Measurements from ENCODE around the gene ATAD1.
"Not testable (repeated sequence)": the region's sequence is repeated elsewhere in the genome, so short reads cannot be mapped to it uniquely, and the experiment has no call there.

Gene ATAD1

DNA sequence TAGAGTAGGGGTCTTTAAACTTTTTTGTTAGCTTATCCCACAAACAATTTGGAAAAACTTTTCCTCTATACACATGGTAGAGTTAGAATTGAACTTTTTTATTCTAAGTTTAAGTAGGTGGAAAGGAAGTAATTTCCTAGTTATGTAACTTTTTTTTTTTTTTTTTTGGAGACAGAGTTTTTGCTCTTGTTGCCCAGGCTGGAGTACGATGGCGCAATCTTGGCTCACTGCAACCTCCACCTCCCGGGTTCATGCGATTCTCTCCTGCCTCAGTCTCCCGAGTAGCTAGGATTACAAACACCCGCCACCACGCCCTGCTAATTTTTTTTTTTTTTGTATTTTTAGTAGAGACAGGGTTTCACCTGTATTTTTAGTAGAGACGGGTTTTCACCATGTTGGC lies 28.7 kb upstream of the ATAD1 start:
- not testable (repeated sequence) for DNase-seq (ENCODE audit: low read depth in 3 of 3, low spot score in 1 of 3)

- no peak for DNase-seq (ENCODE audit: low read depth in 3 of 3, low spot score in 1 of 3)
Measured at GRCh38 chr10:87846023-87846422, 28.0 kb upstream of the ATAD1 start.

DNA sequence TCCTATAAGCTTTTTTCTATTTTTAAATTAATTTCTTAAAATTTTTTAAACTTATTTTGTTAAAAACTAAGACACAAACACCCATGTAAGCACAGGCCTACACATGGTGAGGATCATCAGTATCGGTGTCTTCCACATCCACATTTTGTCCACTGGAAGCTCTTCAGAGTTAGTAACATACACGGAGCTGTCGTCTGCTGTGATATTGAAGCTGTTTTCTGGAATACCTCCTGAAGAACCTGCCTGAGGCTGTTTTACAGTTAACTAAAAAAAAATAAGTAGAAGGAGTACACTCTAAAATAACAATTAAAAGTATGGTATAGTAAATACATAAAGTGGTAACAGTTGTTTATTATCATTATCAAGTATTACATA lies 27.6 kb upstream of the ATAD1 start:
- no peak for DNase-seq (ENCODE audit: low read depth in 3 of 3, low spot score in 1 of 3)

- DNase-seq (ENCODE audit: low read depth in 3 of 3, low spot score in 1 of 3): no peak
Measured at GRCh38 chr10:87844837-87845623, 27.0 kb upstream of the ATAD1 start.

DNA sequence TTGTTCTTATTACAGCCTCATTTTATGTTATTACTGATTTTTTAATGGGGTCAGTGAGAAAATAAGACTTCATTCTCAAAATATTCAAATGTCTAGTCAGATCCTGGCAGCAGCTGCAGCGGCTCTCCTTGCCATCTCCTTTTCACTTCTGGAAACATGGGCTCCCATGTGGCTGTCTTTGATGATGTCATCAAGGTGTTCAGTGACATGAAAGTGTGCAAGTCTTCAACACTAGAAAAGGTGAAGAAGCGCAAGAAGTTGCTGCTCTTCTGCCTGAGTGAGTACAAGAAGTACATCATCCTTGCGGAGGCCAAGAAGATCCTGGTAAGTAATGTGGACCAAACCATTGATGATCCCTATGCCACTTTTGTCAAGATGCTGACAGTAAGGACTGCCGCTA lies 25.7 kb upstream of the ATAD1 start:
- no peak for DNase-seq (ENCODE audit: low read depth in 3 of 3, low spot score in 1 of 3)

DNA sequence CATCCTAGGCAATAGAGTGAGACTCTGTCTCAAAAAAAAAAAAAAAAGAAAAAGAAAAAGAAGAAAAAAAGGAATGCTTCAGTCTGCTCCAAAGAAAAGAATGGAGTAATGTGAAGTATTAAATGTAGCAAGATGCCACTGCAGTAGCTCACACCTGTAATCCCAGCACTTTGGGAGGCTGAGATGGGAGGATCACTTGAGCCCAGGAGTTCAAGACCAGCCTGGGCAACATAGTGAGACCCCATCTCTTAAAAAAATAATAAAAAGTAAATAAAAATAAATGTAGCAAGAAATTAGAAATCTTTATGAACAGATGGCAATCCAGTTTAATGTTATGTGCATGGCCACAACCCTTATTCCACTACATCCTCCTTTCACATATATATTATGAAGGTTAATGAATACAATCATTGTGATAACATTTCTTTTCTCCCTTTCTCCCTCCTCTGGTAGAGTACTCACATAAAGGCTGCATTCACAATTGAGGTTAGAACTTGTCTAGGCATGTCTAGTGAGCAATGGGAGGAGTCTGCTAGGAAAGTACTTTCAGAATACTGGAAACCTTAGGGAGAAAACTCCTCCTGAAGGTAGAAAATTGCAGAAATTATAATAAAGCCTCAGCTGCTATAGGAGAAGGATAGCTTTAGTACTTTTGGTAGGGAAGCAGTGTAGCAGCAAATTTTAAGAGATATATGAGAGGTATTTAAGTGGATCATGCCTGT lies 24.9 kb upstream of the ATAD1 start:
- no peak for DNase-seq (ENCODE audit: low read depth in 3 of 3, low spot score in 1 of 3)

- no peak for DNase-seq (ENCODE audit: low read depth in 3 of 3, low spot score in 1 of 3)
Measured at GRCh38 chr10:87842220-87842641, 24.2 kb upstream of the ATAD1 start.

GRCh38 chr10:87841186-87841585 lies 23.2 kb upstream of the ATAD1 start:
- no peak for DNase-seq (ENCODE audit: low read depth in 3 of 3, low spot score in 1 of 3)

GRCh38 chr10:87838650-87839049 lies 20.6 kb upstream of the ATAD1 start:
- no peak for DNase-seq (ENCODE audit: low read depth in 3 of 3, low spot score in 1 of 3)

DNA sequence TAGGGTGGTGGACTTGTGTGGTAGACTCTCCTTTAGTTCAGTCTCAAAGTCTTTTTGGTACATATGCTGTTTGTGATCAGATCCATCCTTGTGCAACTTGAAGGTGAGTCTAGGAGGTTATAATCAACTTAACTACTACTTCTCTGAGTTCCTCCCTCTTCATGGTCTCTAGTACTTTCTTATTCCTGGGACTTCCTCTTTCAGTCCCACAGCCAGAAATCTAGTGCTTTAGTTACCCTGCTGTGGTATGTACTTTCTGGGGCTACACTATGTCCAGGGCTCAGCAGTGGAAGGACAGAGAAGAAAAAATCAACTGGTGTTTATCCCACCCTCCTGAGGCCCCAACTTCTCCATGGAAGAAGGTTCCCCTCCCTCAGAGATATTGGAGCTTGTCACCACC lies 19.4 kb upstream of the ATAD1 start:
- DNase-seq (ENCODE audit: low read depth in 3 of 3, low spot score in 1 of 3): no peak

DNA sequence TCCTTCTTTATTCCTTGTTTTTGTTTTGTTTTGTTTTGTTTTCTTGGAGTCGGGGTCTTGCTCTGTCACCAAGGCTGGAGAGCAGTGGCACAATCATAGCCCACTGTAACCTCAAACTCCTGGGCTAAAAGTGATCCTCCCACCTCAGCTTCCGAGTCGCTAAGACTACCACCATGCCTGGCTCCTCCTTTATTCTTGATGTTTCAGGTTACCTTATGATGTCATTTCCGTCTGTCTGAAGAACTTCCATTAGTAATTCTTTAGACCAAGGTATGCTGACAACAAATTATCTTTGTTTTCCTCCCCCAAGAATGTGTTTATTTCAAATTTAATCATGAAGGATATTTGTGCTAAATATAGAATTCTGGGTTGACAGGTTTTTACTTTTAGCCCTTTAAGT lies 18.1 kb upstream of the ATAD1 start:
- no peak for DNase-seq (ENCODE audit: low read depth in 3 of 3, low spot score in 1 of 3)

- DNase-seq (ENCODE audit: low read depth in 3 of 3, low spot score in 1 of 3): no peak
Measured at GRCh38 chr10:87829986-87830729, 12.1 kb upstream of the ATAD1 start.

- not testable (repeated sequence) for DNase-seq (ENCODE audit: low read depth in 3 of 3, low spot score in 1 of 3)
Measured at GRCh38 chr10:87829051-87829450, 11.0 kb upstream of the ATAD1 start.

DNA sequence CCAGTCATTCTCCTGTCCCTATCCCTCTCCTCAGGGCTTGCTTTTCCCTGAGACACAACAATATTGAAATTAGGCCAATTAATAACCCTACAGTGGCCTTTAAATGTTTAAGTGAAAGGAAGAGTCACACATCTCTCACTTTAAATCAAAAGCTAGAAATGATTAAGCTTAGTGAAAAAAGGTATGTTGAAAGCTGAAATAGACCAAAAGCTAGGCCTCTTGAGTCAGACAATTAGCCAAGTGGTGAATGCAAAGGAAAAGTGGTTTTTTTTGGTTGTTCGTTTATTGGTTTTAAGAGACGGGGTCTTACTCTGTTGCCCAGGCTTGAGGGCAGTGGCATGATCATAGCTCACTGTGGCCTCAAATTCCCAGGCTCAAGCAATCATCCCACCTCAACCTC lies 9.7 kb upstream of the ATAD1 start:
- DNase-seq (ENCODE audit: low read depth in 3 of 3, low spot score in 1 of 3): no peak

DNA sequence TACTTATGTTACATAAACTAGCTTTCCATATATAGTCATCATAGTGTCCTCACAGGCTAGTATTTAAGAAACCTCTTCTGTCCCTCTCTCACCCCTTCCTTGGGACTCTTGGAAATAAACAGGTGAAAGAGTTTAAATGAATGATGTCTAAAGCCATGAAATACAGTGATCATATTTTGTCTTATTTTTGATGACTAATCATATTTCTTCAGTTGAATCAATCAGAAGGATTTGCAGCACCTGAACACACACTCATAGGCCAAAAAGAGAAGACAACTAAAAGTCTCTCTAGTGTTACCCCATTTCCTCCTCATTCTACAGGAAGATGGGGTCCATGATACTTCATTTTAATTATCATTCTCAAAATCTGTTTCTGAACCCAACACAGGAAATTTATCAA lies 8.6 kb upstream of the ATAD1 start:
- DNase-seq (ENCODE audit: low read depth in 3 of 3, low spot score in 1 of 3): no peak

DNA sequence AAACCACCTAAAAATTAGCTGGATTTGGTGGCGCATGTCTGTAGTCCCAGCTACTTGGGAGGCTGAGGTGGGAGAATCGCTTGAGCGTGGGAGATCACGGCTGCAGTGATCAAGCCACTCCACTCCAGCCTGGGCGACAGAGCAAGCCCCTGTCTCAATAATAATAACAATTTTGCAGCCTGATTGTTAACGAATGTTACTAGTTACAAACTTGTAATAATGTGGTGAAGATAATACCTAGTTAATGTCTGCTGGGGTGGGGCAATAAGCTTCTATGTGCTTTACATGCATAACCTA lies 1.2 kb upstream of the ATAD1 start:
- no peak for DNase-seq (ENCODE audit: low read depth in 3 of 3, low spot score in 1 of 3)

DNA sequence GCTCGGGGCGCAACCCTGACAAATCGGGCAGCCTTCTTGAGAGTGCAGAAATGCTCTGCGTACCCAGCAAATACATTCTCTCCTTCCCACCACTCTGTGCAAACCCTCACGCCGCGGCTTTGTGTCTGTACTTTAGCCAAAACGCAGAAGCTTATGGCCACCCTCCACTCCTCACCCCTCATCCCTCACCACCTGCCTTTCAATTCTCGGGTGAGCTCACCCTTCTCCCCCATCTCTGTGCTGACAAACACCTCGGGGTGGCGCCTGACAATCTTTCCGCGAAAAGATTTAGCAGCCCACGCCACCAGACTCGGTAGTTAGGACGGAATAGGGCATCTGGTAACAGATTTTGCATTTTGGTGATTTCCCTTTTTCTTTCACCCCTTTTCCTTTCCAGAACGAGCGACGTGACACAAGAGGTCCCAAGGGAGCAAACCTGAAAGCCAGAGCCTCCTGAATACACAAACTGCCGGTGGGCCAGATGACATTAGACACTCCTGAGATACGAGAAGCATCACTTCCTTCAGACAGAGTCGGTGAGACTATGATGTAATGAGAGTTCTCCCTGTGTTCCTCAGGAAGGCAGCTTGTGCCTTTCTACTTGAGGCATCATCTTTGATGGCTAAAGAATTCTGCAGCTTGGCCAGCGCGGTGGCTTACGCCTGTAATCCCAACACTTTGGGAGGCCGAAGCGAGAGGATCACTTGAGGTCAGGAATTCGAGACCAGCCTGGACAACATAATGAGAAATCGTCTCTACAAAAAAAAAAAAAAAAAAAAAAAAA lies 671 bp upstream of the ATAD1 start:
- DNase-seq (ENCODE audit: low read depth in 3 of 3, low spot score in 1 of 3): peak; percentile 21 to 43 (median 34)

DNA sequence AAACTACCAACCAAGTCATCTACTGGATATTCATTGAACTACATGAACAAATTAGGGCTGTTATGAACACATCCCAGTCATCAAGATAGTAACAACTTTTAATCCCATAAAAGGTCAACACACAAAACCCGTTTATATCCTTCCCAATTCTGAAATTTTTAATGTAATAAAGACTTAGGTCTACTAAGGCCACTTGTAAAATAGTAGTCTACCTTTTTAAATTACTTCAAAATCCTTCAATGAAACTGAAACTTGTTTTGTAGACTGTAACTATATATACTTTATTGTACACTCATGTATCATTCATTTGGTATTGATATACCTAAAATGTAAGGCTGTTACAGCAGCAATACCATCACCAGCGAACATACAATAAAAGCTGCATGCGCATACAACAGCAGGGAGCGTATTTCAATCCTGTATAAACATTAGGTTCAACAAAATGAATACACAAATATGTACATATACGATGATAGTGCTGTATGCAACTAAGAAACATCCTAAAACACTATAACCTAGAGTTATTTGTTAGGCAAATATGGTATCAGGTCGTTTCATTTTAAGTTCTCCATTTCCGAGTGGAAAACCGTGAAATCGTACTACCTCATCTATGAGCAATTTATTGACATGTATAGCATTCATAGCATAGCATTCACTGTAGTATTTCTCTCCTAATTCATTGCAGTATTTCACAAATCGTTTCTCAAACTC lies 973 bp downstream of the ATAD1 start:
- DNase-seq (ENCODE audit: low read depth in 3 of 3, low spot score in 1 of 3): no peak

GRCh38 chr10:87816163-87816897 lies 1.7 kb downstream of the ATAD1 start:
- no peak for DNase-seq (ENCODE audit: low read depth in 3 of 3, low spot score in 1 of 3)

DNA sequence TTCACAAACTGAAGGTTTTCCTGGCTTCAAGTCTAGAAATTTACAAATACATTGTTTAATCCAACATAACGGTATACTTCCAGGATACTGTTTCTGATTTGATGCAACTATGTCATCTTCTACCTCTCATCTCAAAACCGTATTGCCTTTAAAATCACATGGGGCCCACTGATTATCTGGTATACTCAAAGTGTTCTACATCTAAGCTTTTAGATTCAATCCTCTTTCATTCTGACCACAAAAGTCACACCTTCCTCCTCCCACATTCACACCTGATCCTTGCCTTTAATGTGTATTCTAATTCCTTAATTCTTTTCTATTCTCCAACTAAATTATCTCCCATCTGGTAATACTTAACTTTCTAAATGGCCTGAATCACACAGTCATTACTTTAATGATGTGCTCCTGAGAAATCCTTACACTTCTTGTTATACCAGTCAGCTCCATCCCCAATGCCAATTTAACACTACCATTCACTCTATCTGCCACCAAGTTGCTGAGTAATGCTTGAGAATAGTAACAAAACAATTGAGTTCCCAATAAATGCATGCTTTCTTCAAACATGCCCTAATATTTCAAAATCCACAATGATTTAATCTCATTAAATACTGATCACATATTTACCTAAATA lies 13.0 kb downstream of the ATAD1 start:
- no peak for DNase-seq (ENCODE audit: low read depth in 3 of 3, low spot score in 1 of 3)

All from stimulated activated CD4-positive, alpha-beta T cell treated with anti-CD3 and anti-CD28 coated beads, TNF-alpha, amount 100 ng/mL, for 1 hour (primary cell).